ENCODE results near the gene MARCHF4. TPM values are rescaled to one million over a fixed set of nuclear protein-coding genes. Genes with fewer than 3 reads are reported as not detected.

The MARCHF4 gene
- total RNA-seq, 2 experiments from 2014 or later = not detected

- Histone ChIP-seq H3K4me3 (ENCODE audit: low read length) (no peak overlapping the region), H3K36me3 (ENCODE audit: insufficient read depth, low read length) (no peaks in the 10 kb centered on the region), H3K27ac (ENCODE audit: low read depth in 1 of 2, low read length in 2 of 2) (no peak overlapping the region), H3K27me3 (ENCODE audit: control insufficient read depth in 1 of 2, insufficient read depth in 2 of 2, low read length in 2 of 2) (peaks cover 25 to 32% of the 10 kb centered on the region in 2 experiments), H3K4me1 (ENCODE audit: insufficient read depth, low read length) (peaks cover 19% of the 10 kb centered on the region), H3K9me3 (ENCODE audit: control insufficient read depth in 1 of 2, insufficient read depth in 1 of 2, low read length in 2 of 2) (peaks cover 0 to 15% of the 10 kb centered on the region in 2 experiments)
- H3K4me3 Mint-ChIP-seq = no peak overlapping the region
- ATAC-seq (ENCODE audit: poor library complexity) (no peak), DNase-seq (no peak)
- H3K36me3 Mint-ChIP-seq (ENCODE audit: low read depth) = no peaks in the 10 kb centered on the region
- peaks cover 29% of the 10 kb centered on the region for H3K27me3 Mint-ChIP-seq
- intact Hi-C loops (cut with DNase I, micrococcal nuclease) = no loop called here
- CTCF ChIA-PET = no interaction called here
- POLR2A ChIA-PET = no interaction called here
- peaks cover 27% of the 10 kb centered on the region for H3K4me1 Mint-ChIP-seq (ENCODE audit: low read depth)
- H3K9me3 Mint-ChIP-seq = no peaks in the 10 kb centered on the region
- no peak overlapping the region for H3K27ac Mint-ChIP-seq
- TF ChIP-seq, protein P1, sequence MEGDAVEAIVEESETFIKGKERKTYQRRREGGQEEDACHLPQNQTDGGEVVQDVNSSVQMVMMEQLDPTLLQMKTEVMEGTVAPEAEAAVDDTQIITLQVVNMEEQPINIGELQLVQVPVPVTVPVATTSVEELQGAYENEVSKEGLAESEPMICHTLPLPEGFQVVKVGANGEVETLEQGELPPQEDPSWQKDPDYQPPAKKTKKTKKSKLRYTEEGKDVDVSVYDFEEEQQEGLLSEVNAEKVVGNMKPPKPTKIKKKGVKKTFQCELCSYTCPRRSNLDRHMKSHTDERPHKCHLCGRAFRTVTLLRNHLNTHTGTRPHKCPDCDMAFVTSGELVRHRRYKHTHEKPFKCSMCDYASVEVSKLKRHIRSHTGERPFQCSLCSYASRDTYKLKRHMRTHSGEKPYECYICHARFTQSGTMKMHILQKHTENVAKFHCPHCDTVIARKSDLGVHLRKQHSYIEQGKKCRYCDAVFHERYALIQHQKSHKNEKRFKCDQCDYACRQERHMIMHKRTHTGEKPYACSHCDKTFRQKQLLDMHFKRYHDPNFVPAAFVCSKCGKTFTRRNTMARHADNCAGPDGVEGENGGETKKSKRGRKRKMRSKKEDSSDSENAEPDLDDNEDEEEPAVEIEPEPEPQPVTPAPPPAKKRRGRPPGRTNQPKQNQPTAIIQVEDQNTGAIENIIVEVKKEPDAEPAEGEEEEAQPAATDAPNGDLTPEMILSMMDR (IDR thresholded peaks at IDR 0.05) = no peak
These were observed 3.0 kb upstream of the MARCHF4 start for GRCh38 chr2:216375286-216375685.

GRCh38 chr2:216373896-216374295 lies 1.6 kb upstream of the MARCHF4 start:
- H3K9me3 ChIP-seq (ENCODE audit: control insufficient read depth in 1 of 2, insufficient read depth in 1 of 2, low read length in 2 of 2) = peaks cover 0 to 22% of the 10 kb centered on the region in 2 experiments
- TF ChIP-seq, protein P1 (IDR thresholded peaks at IDR 0.05) = no peak
- peaks cover 19% of the 10 kb centered on the region for H3K4me1 ChIP-seq (ENCODE audit: insufficient read depth, low read length)
- peaks cover 34 to 45% of the 10 kb centered on the region in 2 experiments for H3K27me3 ChIP-seq (ENCODE audit: control insufficient read depth in 1 of 2, insufficient read depth in 2 of 2, low read length in 2 of 2)
- no peak for ATAC-seq (ENCODE audit: poor library complexity)
- H3K36me3 Mint-ChIP-seq (ENCODE audit: low read depth) = no peaks in the 10 kb centered on the region
- H3K9me3 Mint-ChIP-seq = no peaks in the 10 kb centered on the region
- H3K36me3 ChIP-seq (ENCODE audit: insufficient read depth, low read length) = no peaks in the 10 kb centered on the region
- no peak overlapping the region for H3K4me3 ChIP-seq (ENCODE audit: low read length)
- H3K4me1 Mint-ChIP-seq (ENCODE audit: low read depth) = peaks cover 27% of the 10 kb centered on the region
- H3K27ac ChIP-seq (ENCODE audit: low read depth in 1 of 2, low read length in 2 of 2) = no peak overlapping the region
- H3K27ac Mint-ChIP-seq = no peak overlapping the region
- no peak overlapping the region for H3K4me3 Mint-ChIP-seq
- ChIA-PET POLR2A (no interaction called here), CTCF (no interaction called here)
- DNase-seq = no peak
- peaks cover 40% of the 10 kb centered on the region for H3K27me3 Mint-ChIP-seq
- intact Hi-C loops (cut with DNase I, micrococcal nuclease) = no loop called here

- no peaks in the 10 kb centered on the region for H3K36me3 Mint-ChIP-seq (ENCODE audit: low read depth)
- H3K27me3 ChIP-seq (ENCODE audit: control insufficient read depth in 1 of 2, insufficient read depth in 2 of 2, low read length in 2 of 2) = peaks cover 34 to 50% of the 10 kb centered on the region in 2 experiments
- H3K27ac ChIP-seq (ENCODE audit: low read depth in 1 of 2, low read length in 2 of 2) = no peak overlapping the region
- H3K4me1 ChIP-seq (ENCODE audit: insufficient read depth, low read length) = peaks cover 19% of the 10 kb centered on the region
- intact Hi-C loops (cut with DNase I, micrococcal nuclease) = no loop called here
- no peaks in the 10 kb centered on the region for H3K36me3 ChIP-seq (ENCODE audit: insufficient read depth, low read length)
- peaks cover 0 to 22% of the 10 kb centered on the region in 2 experiments for H3K9me3 ChIP-seq (ENCODE audit: control insufficient read depth in 1 of 2, insufficient read depth in 1 of 2, low read length in 2 of 2)
- no peak overlapping the region for H3K4me3 Mint-ChIP-seq
- ChIA-PET CTCF (no interaction called here), POLR2A (interaction anchor here (0.7 to 1.3 kb wide), 2 partner anchors 39 to 126 kb away, joined by 4 read pairs; partner anchors contain the start of genes RPL37A and SMARCAL1)
- no peak overlapping the region for H3K27ac Mint-ChIP-seq
- H3K9me3 Mint-ChIP-seq = no peaks in the 10 kb centered on the region
- TF ChIP-seq, protein P1 (IDR thresholded peaks at IDR 0.05) = no peak
- DNase-seq (no peak), ATAC-seq (ENCODE audit: poor library complexity) (no peak)
- H3K4me1 Mint-ChIP-seq (ENCODE audit: low read depth) = peaks cover 27% of the 10 kb centered on the region
- no peak overlapping the region for H3K4me3 ChIP-seq (ENCODE audit: low read length)
- H3K27me3 Mint-ChIP-seq = peaks cover 50% of the 10 kb centered on the region
These were observed 543 bp upstream of the MARCHF4 start for GRCh38 chr2:216372761-216373291.

Data from CD4-positive, alpha-beta T cell (primary cell).